OCI-LY1 (cell line): ENCODE measurements around the gene LRRC8E.

Experiments used
- H2AFZ ChIP-seq: fragments of 200-600 bp; sonication (generic), shearing (Covaris generic); 2 replicates; pipeline ENCODE4 v1.6.0; 2014; ENCODE audit warnings: antibody characterized with exemption, mild to moderate bottlenecking, low read length
- H3F3A ChIP-seq: fragments of 200-600 bp; sonication (generic), shearing (Covaris generic); 2 replicates; pipeline ENCODE4 v1.6.0; 2014; ENCODE audit warnings: mild to moderate bottlenecking, antibody characterized with exemption, low read length, moderate library complexity; ENCODE audit not compliant: insufficient read depth
- H3K27ac ChIP-seq: fragments of 200-600 bp; sonication (generic); 2 replicates; pipeline ENCODE4 v1.5.1; 2014; ENCODE audit warnings: low read length, mixed run types, mild to moderate bottlenecking, low read depth; ENCODE audit not compliant: poor library complexity, severe bottlenecking
- H3K27me3 ChIP-seq: fragments of 200-600 bp; sonication (generic); 2 replicates; pipeline ENCODE4 v1.6.0; 2014; ENCODE audit warnings: antibody characterized with exemption, mild to moderate bottlenecking, low read length, moderate library complexity; ENCODE audit not compliant: insufficient read depth
- H3K36me3 ChIP-seq: fragments of 200-600 bp; sonication (generic); 2 replicates; pipeline ENCODE4 v1.6.1; 2014; ENCODE audit warnings: mild to moderate bottlenecking, antibody characterized with exemption, low read length, moderate library complexity, mixed read lengths; ENCODE audit not compliant: insufficient read depth
- H3K4me1 ChIP-seq: fragments of 200-600 bp; sonication (generic); 2 replicates; pipeline ENCODE4 v1.5.1; 2014; ENCODE audit warnings: mild to moderate bottlenecking, low read length, moderate library complexity; ENCODE audit not compliant: insufficient read depth, severe bottlenecking
- H3K4me2 ChIP-seq: fragments of 200-600 bp; sonication (generic), shearing (Covaris generic); 2 replicates; pipeline ENCODE4 v1.6.1; 2014; ENCODE audit warnings: low read length
- H3K4me3 ChIP-seq: fragments of 200-600 bp; sonication (generic); 2 replicates; pipeline ENCODE4 v1.5.1; 2014; ENCODE audit warnings: low read length, low read depth, mild to moderate bottlenecking, mixed read lengths; ENCODE audit not compliant: poor library complexity, severe bottlenecking
- H3K79me2 ChIP-seq: fragments of 200-600 bp; shearing (Covaris generic); 2 replicates; pipeline ENCODE4 v1.6.1; 2016; ENCODE audit warnings: mixed run types, low read length, mixed read lengths; ENCODE audit not compliant: insufficient read depth
- H3K9ac ChIP-seq: fragments of 200-600 bp; sonication (generic), shearing (Covaris generic); 2 replicates; pipeline ENCODE4 v1.6.1; 2014; ENCODE audit warnings: mild to moderate bottlenecking, low read length, mixed read lengths
- H3K9me2 ChIP-seq: fragments of 200-600 bp; sonication (generic), shearing (Covaris generic); 2 replicates; pipeline ENCODE4 v1.6.1; 2014; ENCODE audit warnings: low read depth, mild to moderate bottlenecking, low read length, mixed read lengths
- H3K9me3 ChIP-seq: fragments of 200-600 bp; shearing (Covaris generic); 2 replicates; pipeline ENCODE4 v1.6.1; 2014; ENCODE audit warnings: low read length, mixed read lengths
- H4K20me1 ChIP-seq: fragments of 200-600 bp; sonication (generic), shearing (Covaris generic); 2 replicates; pipeline ENCODE4 v1.6.0; 2016; ENCODE audit warnings: mild to moderate bottlenecking, low read length; ENCODE audit not compliant: insufficient read depth
- CTCF ChIP-seq: fragments of 200-600 bp; sonication (generic), shearing (Covaris generic); IDR thresholded peaks from 2 replicates; pipeline ENCODE4 v1.5.1; 2017; ENCODE audit warnings: mild to moderate bottlenecking, antibody characterized with exemption, low read length, moderate library complexity, mixed read lengths
- EZH2 ChIP-seq: fragments of 200-600 bp; sonication (generic), shearing (Covaris generic); IDR thresholded peaks from 2 replicates; pipeline ENCODE4 v1.8.0; 2017; ENCODE audit warnings: borderline replicate concordance, mixed run types, mild to moderate bottlenecking, antibody characterized with exemption, low read length, moderate library complexity, mixed read lengths

The LRRC8E gene

GRCh38 chr19:7844405-7844804 lies 43.9 kb upstream of the LRRC8E start:
- H3K9me2 ChIP-seq = no peaks in the 10 kb centered on the region
- H3K27ac ChIP-seq = no peak overlapping the region
- no peaks in the 10 kb centered on the region for H3F3A ChIP-seq
- H3K27me3 ChIP-seq = no peaks in the 10 kb centered on the region
- H3K9ac ChIP-seq = no peak overlapping the region
- no peaks in the 10 kb centered on the region for H3K36me3 ChIP-seq
- no peak overlapping the region for H3K4me3 ChIP-seq
- H3K4me2 ChIP-seq = no peak overlapping the region
- H4K20me1 ChIP-seq = no peaks in the 10 kb centered on the region
- H2AFZ ChIP-seq = no peak overlapping the region
- no peaks in the 10 kb centered on the region for H3K4me1 ChIP-seq
- H3K79me2 ChIP-seq = no peaks in the 10 kb centered on the region
- H3K9me3 ChIP-seq = no peaks in the 10 kb centered on the region
- TF ChIP-seq CTCF = no peak

GRCh38 chr19:7844951-7845350 lies 43.4 kb upstream of the LRRC8E start:
- TF ChIP-seq CTCF = no peak
- no peak for TF ChIP-seq EZH2
- Histone ChIP-seq H3K4me3 (no peak overlapping the region), H2AFZ (no peak overlapping the region), H4K20me1 (no peaks in the 10 kb centered on the region), H3K27me3 (no peaks in the 10 kb centered on the region), H3K27ac (no peak overlapping the region), H3K9ac (no peak overlapping the region), H3K4me1 (no peaks in the 10 kb centered on the region), H3F3A (no peaks in the 10 kb centered on the region), H3K36me3 (no peaks in the 10 kb centered on the region), H3K9me3 (no peaks in the 10 kb centered on the region), H3K9me2 (no peaks in the 10 kb centered on the region), H3K79me2 (no peaks in the 10 kb centered on the region), H3K4me2 (no peak overlapping the region)

- no peak overlapping the region for H2AFZ ChIP-seq
- no peaks in the 10 kb centered on the region for H3K36me3 ChIP-seq
- H3K27ac ChIP-seq = no peak overlapping the region
- H3K27me3 ChIP-seq = no peaks in the 10 kb centered on the region
- H4K20me1 ChIP-seq = no peaks in the 10 kb centered on the region
- H3K4me2 ChIP-seq = no peak overlapping the region
- no peaks in the 10 kb centered on the region for H3K9me3 ChIP-seq
- H3F3A ChIP-seq = no peaks in the 10 kb centered on the region
- H3K4me3 ChIP-seq = no peak overlapping the region
- H3K79me2 ChIP-seq = no peaks in the 10 kb centered on the region
- H3K4me1 ChIP-seq = no peaks in the 10 kb centered on the region
- no peaks in the 10 kb centered on the region for H3K9me2 ChIP-seq
- TF ChIP-seq EZH2 (no peak), CTCF (no peak)
- H3K9ac ChIP-seq = no peak overlapping the region
These were observed 42.7 kb upstream of the LRRC8E start for GRCh38 chr19:7845390-7846154.
